IPS-20b (cell line): ENCODE results near the gene ARHGAP26.

ENCODE experiments used
- H3K27ac ChIP-seq: one replicate; pipeline ENCODE4 v1.5.1; 2013; ENCODE audit warnings: low read length
- H3K27me3 ChIP-seq: 2 replicates; pipeline ENCODE4 v1.6.1; 2013; ENCODE audit warnings: mild to moderate bottlenecking, low read length, inconsistent platforms; ENCODE audit not compliant: insufficient read depth
- H3K36me3 ChIP-seq: 2 replicates; pipeline ENCODE4 v1.6.1; 2013; ENCODE audit warnings: low read depth, mild to moderate bottlenecking, inconsistent platforms, low read length, moderate library complexity; ENCODE audit not compliant: insufficient read depth
- H3K4me1 ChIP-seq: 2 replicates; pipeline ENCODE4 v1.6.1; 2013; ENCODE audit warnings: mild to moderate bottlenecking, control low read depth, inconsistent platforms, low read length, moderate library complexity; ENCODE audit not compliant: insufficient read depth
- H3K4me3 ChIP-seq: 2 replicates; pipeline ENCODE4 v1.5.1; 2013; ENCODE audit warnings: mild to moderate bottlenecking, low read length, inconsistent platforms
- H3K9ac ChIP-seq: 2 replicates; pipeline ENCODE4 v1.6.1; 2013; ENCODE audit warnings: low read depth, mild to moderate bottlenecking, inconsistent platforms, low read length, moderate library complexity
- H3K9me3 ChIP-seq: 2 replicates; pipeline ENCODE4 v1.6.1; 2013; ENCODE audit warnings: mild to moderate bottlenecking, low read depth, low read length, inconsistent platforms; ENCODE audit not compliant: insufficient read depth

ARHGAP26 gene

GRCh38 chr5:143274952-143275351 is 504.8 kb downstream of the ARHGAP26 start:
- Histone ChIP-seq H3K27me3 (no peaks in the 10 kb centered on the region), H3K9me3 (no peaks in the 10 kb centered on the region), H3K36me3 (no peaks in the 10 kb centered on the region), H3K9ac (no peak overlapping the region), H3K4me1 (peaks cover 11% of the 10 kb centered on the region), H3K27ac (no peak overlapping the region), H3K4me3 (no peak overlapping the region)

GRCh38 chr5:143275512-143276363 is 505.6 kb downstream of the ARHGAP26 start:
- no peak overlapping the region for H3K4me3 ChIP-seq

GRCh38 chr5:143277536-143277935 is 507.4 kb downstream of the ARHGAP26 start:
- H3K4me3 ChIP-seq = no peak overlapping the region
- no peaks in the 10 kb centered on the region for H3K9me3 ChIP-seq
- H3K4me1 ChIP-seq = peaks cover 13% of the 10 kb centered on the region
- no peak overlapping the region for H3K9ac ChIP-seq
- H3K36me3 ChIP-seq = no peaks in the 10 kb centered on the region
- H3K27ac ChIP-seq = no peak overlapping the region
- H3K27me3 ChIP-seq = no peaks in the 10 kb centered on the region

More at GRCh38 chr5:143275512-143276363, 505.6 kb downstream of the ARHGAP26 start:
- Histone ChIP-seq H3K9ac (no peak overlapping the region), H3K36me3 (no peaks in the 10 kb centered on the region), H3K27me3 (no peaks in the 10 kb centered on the region), H3K9me3 (no peaks in the 10 kb centered on the region), H3K4me1 (peaks cover 13% of the 10 kb centered on the region), H3K27ac (no peak overlapping the region)
